AG04450 (cell line): ENCODE measurements around the gene FBXO28. TPM values are rescaled to one million over a fixed set of nuclear protein-coding genes. Genes with fewer than 3 reads are reported as not detected.
A peak's percentile ranks its signal among the peaks of the same experiment; 100 is the strongest.
"Not testable (repeated sequence)": the region's sequence is repeated elsewhere in the genome, so short reads cannot be mapped to it uniquely, and the experiment has no call there.

Experiments
- CTCF ChIA-PET: fragments of 300-600, 350-600 bp; formaldehyde crosslinking; extraction: SDS; loops from one replicate; lab custom pipeline; 2022; ENCODE audit warnings: antibody characterized with exemption, inconsistent platforms; lab: Charles Lee
- POLR2A ChIA-PET: fragments of 350-600 bp; formaldehyde crosslinking; extraction: SDS; loops from one replicate; lab custom pipeline; 2021; ENCODE audit warnings: antibody characterized with exemption, inconsistent platforms; lab: Yijun Ruan, JAX
- DNase-seq: peaks from one replicate; pipeline ENCODE4 v3.0.0-alpha.2; 2011; ENCODE audit warnings: low read depth, low spot score
- H3K27ac ChIP-seq: one replicate; pipeline ENCODE4 v1.5.1; 2012; ENCODE audit warnings: low read depth, low read length, control low read depth
- H3K27me3 ChIP-seq: one replicate; pipeline ENCODE4 v1.6.0; 2012; ENCODE audit warnings: low read length; ENCODE audit not compliant: control insufficient read depth, insufficient read depth
- H3K4me3 ChIP-seq: 2 replicates; pipeline ENCODE4 v1.5.1; 2011; ENCODE audit warnings: mild to moderate bottlenecking, low read depth, low read length, control low read depth
- H3K9me3 ChIP-seq: 2 replicates; pipeline ENCODE4 v1.5.1; 2012; ENCODE audit warnings: low read length; ENCODE audit not compliant: control insufficient read depth, insufficient read depth
- CTCF ChIP-seq: IDR thresholded peaks from 2 replicates; pipeline ENCODE4 v1.5.1; 2011; ENCODE audit warnings: low read depth, low read length, control low read depth, inconsistent platforms
- polyA plus RNA-seq: library from polyadenylated mRNA; depleted of rRNA; stranded (reverse); fragments of >200 nt; gene quantifications from 2 replicates; pipeline ENCODE4 v1.2.3, GENCODE V29; 2011

The FBXO28 gene
- polyA plus RNA-seq, 1 experiment: 27.2 TPM

DNA sequence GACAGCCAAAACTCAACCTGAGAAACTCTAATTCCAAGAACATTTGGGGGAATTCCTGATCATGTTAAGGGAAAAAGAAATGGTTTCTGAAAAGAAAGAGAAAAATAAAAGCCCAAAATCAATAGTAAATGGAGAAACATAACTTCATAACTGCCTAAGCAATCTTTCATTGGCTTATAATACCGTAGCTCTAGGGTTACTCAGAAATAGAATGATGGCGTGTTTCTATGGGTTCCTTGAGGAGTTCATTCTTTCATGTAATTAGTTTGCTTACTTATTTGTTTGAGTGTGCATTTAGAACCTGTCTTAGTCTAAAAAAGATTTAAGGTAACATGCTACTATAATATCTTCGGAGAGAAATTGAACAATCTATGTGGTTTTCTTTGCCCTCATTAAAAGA is 37.5 kb upstream of the FBXO28 start:
- no peak for TF ChIP-seq CTCF
- POLR2A ChIA-PET: interaction anchor here (0.7 kb wide), 1 partner anchor 259 kb away, joined by 3 read pairs; no protein-coding TSS in a partner anchor
- Histone ChIP-seq H3K27ac (no peak overlapping the region), H3K27me3 (no peaks in the 10 kb centered on the region), H3K4me3 (no peak overlapping the region), H3K9me3 (no peaks in the 10 kb centered on the region; the same call in 1 of the 2 replicates)
- DNase-seq: no peak
- CTCF ChIA-PET: no interaction called here

GRCh38 chr1:224079644-224080043 is 34.3 kb upstream of the FBXO28 start:
- H3K27ac ChIP-seq, DNase-seq, POLR2A ChIA-PET, H3K27me3 ChIP-seq, H3K4me3 ChIP-seq, H3K9me3 ChIP-seq: not testable (repeated sequence)
- CTCF ChIA-PET: interaction anchor here (1.4 kb wide), 1 partner anchor 27 kb away, joined by 3 read pairs; no protein-coding TSS in a partner anchor

GRCh38 chr1:224080115-224080774 is 33.7 kb upstream of the FBXO28 start:
- no peak overlapping the region for H3K4me3 ChIP-seq
- CTCF ChIA-PET: interaction anchor here (1.4 kb wide), 1 partner anchor 26 kb away, joined by 3 read pairs; no protein-coding TSS in a partner anchor
- peak overlapping the region; percentile 3 for H3K27ac ChIP-seq
- no peak for TF ChIP-seq CTCF
- POLR2A ChIA-PET: no interaction called here
- no peaks in the 10 kb centered on the region for H3K9me3 ChIP-seq
- no peaks in the 10 kb centered on the region for H3K27me3 ChIP-seq
- no peak for DNase-seq

DNA sequence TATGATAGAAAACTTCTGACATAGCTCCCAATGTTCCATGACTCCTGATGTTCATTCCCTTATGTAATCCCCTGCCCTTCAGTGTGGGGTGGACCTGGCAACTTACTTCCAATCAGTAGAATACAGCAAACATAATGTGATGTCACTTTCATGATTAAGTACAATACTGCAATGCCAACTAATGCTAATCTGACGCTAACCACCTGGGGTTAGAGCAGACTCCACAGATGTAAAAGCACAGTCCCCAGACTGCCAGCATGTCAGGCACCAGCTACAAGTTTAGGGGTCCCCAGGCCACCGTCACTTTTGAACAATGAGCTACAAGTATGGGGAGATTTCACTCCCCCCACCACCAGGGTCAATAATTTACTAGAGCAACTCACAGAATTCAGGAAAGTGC is 32.3 kb upstream of the FBXO28 start:
- no peak for DNase-seq
- Histone ChIP-seq H3K27ac (no peak overlapping the region), H3K9me3 (no peaks in the 10 kb centered on the region), H3K4me3 (no peak overlapping the region), H3K27me3 (no peaks in the 10 kb centered on the region)
- ChIA-PET POLR2A (no interaction called here), CTCF (no interaction called here)
- TF ChIP-seq CTCF: no peak

DNA sequence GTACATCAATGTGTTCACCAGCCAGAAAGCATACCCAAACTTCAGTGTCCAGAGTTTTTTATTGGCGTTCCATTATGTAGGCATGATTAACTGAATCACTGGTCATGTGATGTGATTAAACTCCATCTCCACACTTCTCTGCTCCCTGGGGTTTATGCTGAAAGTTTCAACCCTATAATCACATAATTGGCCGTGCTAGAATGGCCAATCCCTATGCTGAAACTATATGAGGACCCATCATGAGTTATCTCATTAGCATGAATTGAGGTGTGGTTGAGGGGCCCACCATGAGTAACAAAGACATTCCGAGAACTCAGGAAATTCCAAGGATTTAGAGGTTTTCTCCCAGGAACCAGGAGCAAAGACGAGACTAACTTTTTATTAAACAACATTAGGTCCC is 31.8 kb upstream of the FBXO28 start:
- Histone ChIP-seq H3K27ac (no peak overlapping the region), H3K27me3 (no peaks in the 10 kb centered on the region), H3K9me3 (no peaks in the 10 kb centered on the region), H3K4me3 (no peak overlapping the region)
- ChIA-PET POLR2A (no interaction called here), CTCF (no interaction called here)
- TF ChIP-seq CTCF: no peak
- DNase-seq: no peak
